Bronchial epithelial cell (primary cell): Measurements from ENCODE around the gene MRTFA. TPM values are rescaled to one million over a fixed set of nuclear protein-coding genes. Genes with fewer than 3 reads are reported as not detected.

Experiments
- DNase-seq: peaks from one replicate; pipeline ENCODE4 v3.0.0-alpha.2; 2010; ENCODE audit warnings: low read depth
- FAIRE-seq: peaks from 2 replicates; lab custom pipeline; 2011; peaks lifted over from hg19 to GRCh38; lab: Jason Lieb, UNC
- H3K27me3 ChIP-seq: 2 replicates; pipeline ENCODE4 v1.5.1; 2011; ENCODE audit warnings: low read length; ENCODE audit not compliant: control insufficient read depth, insufficient read depth
- H3K36me3 ChIP-seq: 2 replicates; pipeline ENCODE4 v1.5.1; 2011; ENCODE audit warnings: low read length; ENCODE audit not compliant: control insufficient read depth, insufficient read depth
- H3K4me3 ChIP-seq: 2 replicates; pipeline ENCODE4 v1.5.1; 2011; ENCODE audit warnings: mild to moderate bottlenecking, low read depth, low read length, control low read depth
- CTCF ChIP-seq: IDR thresholded peaks from 2 replicates; pipeline ENCODE4 v1.5.1; 2011; ENCODE audit warnings: mild to moderate bottlenecking, moderate library complexity, low read length, control low read depth, inconsistent platforms; ENCODE audit not compliant: insufficient read depth, severe bottlenecking
- total RNA-seq: library from RNA; depleted of rRNA; stranded (reverse); fragments of >200 nt; gene quantifications from 2 replicates; pipeline ENCODE4 v1.2.1, GENCODE V29; 2014

Gene MRTFA
- total RNA-seq, 1 donor from 2014 or later: 25.3 TPM

GRCh38 chr22:40426594-40427333, 209.8 kb downstream of the MRTFA start:
- no peaks in the 10 kb centered on the region for H3K27me3 ChIP-seq
- peaks cover 46% of the 10 kb centered on the region for H3K36me3 ChIP-seq
- FAIRE-seq: peak; percentile 43
- H3K4me3 ChIP-seq: no peak overlapping the region
- no peak for DNase-seq
- TF ChIP-seq CTCF: no peak

- no peaks in the 10 kb centered on the region for H3K27me3 ChIP-seq
- DNase-seq: no peak
- FAIRE-seq: no peak
- H3K4me3 ChIP-seq: no peak overlapping the region
- peaks cover 58% of the 10 kb centered on the region for H3K36me3 ChIP-seq
- TF ChIP-seq CTCF: no peak
Measured at GRCh38 chr22:40425082-40425481, 211.4 kb downstream of the MRTFA start.

DNA sequence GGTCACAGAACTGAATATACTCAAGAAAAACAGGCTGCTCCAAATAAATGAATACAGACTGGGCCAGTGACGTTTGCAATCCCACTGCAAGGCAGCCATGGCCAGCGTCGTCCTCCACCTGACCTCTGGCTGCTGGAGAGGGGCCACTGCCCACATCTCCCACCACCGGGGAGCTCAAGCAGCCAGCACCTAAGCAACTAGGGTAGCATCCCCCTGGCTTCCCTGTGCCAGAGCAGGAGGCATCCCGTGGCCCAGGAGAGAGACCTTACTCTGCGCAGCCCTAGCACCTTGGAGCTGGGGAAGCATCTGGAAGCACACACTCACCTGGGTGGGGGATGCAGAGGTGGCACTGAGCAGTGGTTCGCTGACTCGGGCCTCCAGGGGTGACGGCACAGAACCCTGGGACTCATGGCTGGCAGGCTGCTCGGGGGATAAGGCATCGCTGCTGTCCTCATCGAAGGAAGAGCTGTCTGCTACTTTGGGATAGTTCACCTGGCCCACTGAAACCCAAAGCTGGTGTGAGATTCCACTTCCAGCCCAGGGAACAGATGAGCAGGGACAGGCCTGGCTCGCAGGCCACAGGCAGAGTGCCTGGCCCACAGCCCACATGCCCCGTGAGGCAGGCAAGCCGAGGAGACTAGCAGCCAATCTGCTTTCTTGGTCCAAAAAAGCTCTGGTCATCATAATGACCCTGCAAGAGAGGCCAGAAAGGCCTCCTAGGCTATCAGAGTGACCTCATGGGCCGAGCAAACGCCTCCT, 212.5 kb downstream of the MRTFA start:
- no peak overlapping the region for H3K4me3 ChIP-seq
- TF ChIP-seq CTCF: no peak
- no peak for FAIRE-seq
- DNase-seq: no peak
- no peaks in the 10 kb centered on the region for H3K27me3 ChIP-seq
- H3K36me3 ChIP-seq: peaks cover 58% of the 10 kb centered on the region

DNA sequence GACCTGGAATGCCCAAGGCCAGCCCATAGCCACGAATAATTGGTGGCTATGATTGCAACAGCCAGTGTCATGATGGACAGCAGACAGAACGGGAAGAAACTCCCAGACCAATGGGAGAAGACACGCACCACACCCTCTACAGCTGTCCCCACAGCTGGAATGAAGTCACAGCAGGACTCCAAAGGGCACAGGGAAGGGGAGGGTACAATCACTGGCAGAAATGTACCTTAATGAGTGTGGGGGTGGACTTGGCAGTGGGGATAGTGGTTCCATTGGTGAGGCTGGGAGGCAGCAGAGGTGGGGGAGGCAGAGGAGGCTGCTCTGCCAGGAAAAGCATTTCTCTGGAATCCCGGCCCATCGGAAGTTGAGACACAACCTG, 213.2 kb downstream of the MRTFA start:
- DNase-seq: no peak
- no peaks in the 10 kb centered on the region for H3K27me3 ChIP-seq
- peaks cover 60% of the 10 kb centered on the region for H3K36me3 ChIP-seq

DNA sequence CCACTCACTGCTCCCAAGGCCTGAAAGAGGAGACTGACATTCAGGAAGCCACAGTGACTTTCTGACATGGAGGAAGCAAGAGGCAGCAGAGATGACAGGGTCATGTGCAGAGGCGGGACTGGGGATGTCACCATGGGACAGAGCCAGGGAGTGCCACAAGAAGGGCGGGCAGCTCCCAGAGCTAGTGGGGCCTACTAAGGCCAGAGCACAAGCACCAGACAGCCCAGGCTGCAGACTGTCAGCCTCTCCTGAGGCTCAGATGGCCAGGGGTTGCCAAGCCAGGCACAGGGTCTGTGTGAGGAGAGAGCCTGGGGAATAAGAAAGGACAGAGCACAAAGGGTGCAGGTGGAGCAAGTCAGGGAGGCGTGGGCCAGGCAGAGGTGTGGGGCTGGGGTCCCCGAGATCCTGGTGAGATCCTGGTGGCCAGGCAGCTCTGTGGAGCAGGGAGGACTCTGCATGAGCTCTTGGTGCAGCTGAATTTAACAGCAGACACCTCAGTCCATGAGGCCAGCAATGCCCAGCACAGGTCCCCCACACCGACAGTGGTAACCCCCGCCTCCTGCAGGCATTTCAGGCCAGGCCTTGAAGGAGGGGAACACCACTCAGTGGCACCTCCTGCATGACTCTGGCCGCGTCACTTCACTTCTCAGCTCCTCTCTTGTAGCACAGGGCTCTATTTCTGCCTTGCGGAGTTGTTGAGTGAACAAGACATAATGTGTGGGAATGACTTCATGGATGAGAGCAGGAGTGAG, 213.8 kb downstream of the MRTFA start:
- no peaks in the 10 kb centered on the region for H3K27me3 ChIP-seq
- H3K36me3 ChIP-seq: peaks cover 62% of the 10 kb centered on the region

More for the DNA sequence above, 213.2 kb downstream of the MRTFA start:
- H3K4me3 ChIP-seq: no peak overlapping the region
- FAIRE-seq: peak; percentile 83
- no peak for TF ChIP-seq CTCF

More for the DNA sequence above, 213.8 kb downstream of the MRTFA start:
- FAIRE-seq: no peak
- H3K4me3 ChIP-seq: no peak overlapping the region
- DNase-seq: no peak
- TF ChIP-seq CTCF: no peak
